CD4-positive, alpha-beta T cell treated with Interleukin-4 for 1 hour (primary cell): ENCODE data around the gene GCKR.

Experiments
- DNase-seq, 2 donors: peaks; one replicate each; pipeline ENCODE4 v3.0.0-alpha.2; 2020 to 2022

GCKR gene, protein sequence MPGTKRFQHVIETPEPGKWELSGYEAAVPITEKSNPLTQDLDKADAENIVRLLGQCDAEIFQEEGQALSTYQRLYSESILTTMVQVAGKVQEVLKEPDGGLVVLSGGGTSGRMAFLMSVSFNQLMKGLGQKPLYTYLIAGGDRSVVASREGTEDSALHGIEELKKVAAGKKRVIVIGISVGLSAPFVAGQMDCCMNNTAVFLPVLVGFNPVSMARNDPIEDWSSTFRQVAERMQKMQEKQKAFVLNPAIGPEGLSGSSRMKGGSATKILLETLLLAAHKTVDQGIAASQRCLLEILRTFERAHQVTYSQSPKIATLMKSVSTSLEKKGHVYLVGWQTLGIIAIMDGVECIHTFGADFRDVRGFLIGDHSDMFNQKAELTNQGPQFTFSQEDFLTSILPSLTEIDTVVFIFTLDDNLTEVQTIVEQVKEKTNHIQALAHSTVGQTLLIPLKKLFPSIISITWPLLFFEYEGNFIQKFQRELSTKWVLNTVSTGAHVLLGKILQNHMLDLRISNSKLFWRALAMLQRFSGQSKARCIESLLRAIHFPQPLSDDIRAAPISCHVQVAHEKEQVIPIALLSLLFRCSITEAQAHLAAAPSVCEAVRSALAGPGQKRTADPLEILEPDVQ

GRCh38 chr2:27496357-27497287, at the start of gene GCKR:
TSS of gene GCKR (plus strand) at chr2:27496839. CDS start at chr2:27496905, 66 bp downstream.
- peak in 1 of 2 donors; percentile 46 for DNase-seq

DNA sequence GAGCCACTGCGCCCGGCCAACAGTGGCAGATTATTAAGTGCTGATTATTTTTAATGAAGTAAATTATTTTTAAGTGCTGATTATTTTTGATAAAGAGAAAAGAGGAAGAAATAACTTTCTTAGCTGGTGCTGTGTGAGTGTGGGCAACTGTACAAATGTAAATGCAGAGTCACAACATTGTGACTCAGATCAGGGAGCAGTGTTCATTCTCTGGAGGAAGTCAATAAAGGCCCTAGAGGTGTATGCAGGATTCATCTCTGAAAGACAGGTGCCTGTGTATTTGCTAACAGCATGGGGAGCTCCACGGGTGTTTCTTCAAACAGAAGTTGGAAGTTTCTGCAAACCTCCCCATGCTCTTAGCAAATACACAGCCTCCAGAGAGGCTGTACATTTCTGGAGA, 48.3 kb upstream of the GCKR start:
- no peak for DNase-seq

DNA sequence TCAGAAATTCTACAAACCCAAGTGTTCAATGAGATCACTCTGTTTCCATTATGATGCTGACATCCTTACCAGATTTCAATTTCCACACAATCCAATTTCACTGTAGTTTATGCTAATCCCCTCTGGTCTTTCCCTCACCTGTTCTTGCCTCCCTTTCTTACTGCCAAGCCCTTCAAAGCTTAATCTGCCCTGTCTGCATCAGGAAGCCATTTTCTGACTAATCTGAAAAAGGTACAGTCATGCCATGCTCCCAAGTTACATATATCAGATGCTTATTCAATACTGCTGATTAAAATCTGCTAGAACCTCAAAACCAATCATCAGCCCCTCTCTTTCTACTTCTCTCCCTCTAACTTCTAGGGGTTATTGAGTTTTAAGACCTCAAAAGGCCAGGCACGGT, 45.5 kb upstream of the GCKR start:
- DNase-seq = no peak

- no peak for DNase-seq
Measured at GRCh38 chr2:27453968-27454367, 42.7 kb upstream of the GCKR start.

GRCh38 chr2:27461118-27461517, 35.5 kb upstream of the GCKR start:
- no peak for DNase-seq

- DNase-seq = no peak
Measured at GRCh38 chr2:27464443-27464842, 32.2 kb upstream of the GCKR start.

DNA sequence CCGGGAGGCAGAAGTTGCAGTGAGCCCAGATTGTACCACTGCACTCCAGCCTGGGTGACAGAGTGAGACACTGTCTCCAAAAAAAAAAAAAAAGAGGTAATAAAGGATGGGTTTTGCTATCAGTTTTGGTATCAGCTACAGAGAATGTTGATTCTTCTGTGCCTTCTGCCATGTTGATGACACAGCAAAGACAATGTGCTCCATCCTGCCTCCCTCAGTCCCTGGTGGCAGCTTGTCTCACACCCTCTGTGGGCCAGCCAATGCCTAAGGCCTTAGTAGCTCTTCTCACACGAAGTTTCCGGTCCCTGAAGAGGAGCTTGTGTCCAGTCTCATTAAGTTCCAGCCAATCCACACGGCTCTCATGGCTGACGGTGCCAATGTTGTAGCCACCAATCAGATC, 24.7 kb upstream of the GCKR start:
- DNase-seq = no peak

GRCh38 chr2:27485496-27485895, 11.1 kb upstream of the GCKR start:
- no peak for DNase-seq

DNA sequence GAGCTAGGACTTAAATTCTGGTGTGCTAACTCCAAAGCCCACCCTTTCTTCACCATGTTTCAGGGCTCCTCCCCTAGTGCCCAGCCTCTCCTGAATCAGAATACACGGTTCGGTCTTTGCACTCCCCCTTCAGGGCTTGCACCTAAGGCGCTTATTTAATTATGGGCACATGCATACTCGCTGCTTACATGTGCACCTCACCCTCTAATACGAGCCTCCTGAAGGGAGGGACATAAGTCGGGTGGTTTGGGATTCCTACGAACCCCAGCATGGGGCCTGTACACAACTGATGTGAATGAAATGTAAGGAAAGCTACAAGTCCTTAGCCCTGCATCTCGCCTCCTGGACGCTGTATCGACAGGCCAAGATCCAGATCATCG, 7.5 kb upstream of the GCKR start:
- no peak for DNase-seq

DNA sequence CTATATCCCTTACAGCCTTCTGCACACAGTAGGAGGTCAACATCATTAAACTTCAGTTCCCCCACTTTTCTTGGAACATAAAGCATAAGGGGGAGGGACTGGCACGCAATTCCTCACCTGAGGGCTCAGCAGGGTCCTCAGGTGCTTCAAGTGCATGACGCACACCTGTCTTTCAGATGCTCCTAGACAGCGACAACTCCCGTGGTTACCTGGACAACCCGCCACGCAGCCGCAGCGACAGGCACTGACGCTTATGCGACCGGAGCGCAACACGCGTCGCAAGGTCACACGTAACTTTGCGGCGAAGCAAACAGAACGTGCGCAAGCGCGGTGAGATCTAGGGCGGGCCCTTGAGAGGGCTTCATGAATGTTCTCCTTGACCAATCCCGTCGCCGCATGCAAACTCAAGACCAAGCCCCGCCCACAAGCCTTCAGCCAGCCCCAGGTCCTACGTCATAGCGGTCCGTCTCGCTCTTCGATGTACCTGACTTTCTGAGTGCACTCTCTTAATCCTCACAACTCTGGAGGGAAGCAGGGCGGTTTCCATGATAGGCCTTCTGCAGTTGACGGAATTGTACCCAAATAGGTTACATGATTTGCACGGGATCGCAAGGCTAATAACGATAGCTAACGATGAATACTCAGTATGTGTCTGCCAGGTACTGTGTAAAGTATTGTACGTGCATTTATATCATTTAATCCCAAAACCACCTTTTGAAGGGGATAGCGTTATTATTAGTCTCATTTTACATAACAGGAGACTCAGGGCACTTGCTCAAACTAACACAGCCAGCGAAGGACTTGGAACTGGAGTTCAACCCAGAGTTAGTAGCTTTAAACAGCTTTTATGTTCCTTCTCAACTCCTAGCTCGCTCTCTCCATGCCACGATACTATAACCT, 6.9 kb upstream of the GCKR start, which contains the start of gene IFT172:
Gene IFT172, minus strand, starts transcription at position 246 of the 900 bp plus-strand sequence. Its CDS starts 90 bp downstream, at position 156.
- DNase-seq = peak; percentile 99 to 100

DNA sequence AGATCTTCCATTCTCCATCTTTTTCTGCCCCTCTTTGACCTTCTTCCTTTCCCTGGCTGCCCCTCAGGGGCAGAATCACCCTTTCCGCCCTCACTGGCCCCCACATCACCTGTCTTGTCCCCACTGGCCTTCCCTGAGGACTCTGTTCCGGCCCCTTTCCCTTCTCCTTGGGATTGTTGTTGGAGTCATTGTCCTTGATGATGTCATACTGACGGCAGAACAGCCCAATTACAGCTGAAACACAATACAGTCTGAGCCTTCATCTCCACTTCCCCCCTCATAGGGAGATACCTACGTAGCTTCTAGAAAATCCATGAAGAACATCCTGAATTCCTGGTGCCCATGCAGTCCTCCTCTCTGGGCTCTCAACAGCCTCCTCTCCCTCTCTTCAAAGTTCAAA, 4.1 kb upstream of the GCKR start:
- DNase-seq = no peak

- no peak for DNase-seq
Measured at GRCh38 chr2:27493948-27494283, 2.7 kb upstream of the GCKR start.

DNA sequence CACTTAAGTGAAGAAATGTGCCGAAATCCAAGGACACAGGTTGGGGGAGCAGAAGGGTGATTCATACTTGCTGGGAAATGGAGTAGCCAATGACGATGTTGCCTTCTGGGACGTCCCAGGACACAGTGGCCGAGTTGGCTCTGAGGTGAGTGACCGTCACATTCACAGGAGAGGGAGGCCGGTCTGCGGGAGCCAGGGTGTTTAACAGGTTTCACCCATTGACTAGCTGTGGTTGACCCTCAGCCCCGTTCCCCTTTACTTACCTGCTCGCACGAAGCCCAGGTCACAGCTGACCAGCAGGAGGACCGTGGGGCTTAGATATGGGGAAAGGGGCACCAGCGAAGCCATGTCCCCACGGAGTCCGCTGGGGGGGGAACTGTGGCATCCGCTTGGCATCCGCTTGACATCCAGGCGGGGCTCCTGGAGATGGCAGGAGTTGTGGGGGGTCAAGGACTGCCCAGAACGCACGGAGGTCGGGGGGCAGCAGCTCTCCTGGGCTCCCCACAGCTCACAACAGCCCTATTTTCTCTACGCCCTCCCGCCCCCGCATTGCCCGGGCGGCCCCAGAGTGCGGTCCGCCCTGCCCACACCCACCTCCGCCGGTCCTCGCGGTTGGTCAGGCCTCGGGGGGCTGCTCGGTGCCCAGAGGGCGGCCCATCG, 2.2 kb upstream of the GCKR start:
- DNase-seq = no peak

DNA sequence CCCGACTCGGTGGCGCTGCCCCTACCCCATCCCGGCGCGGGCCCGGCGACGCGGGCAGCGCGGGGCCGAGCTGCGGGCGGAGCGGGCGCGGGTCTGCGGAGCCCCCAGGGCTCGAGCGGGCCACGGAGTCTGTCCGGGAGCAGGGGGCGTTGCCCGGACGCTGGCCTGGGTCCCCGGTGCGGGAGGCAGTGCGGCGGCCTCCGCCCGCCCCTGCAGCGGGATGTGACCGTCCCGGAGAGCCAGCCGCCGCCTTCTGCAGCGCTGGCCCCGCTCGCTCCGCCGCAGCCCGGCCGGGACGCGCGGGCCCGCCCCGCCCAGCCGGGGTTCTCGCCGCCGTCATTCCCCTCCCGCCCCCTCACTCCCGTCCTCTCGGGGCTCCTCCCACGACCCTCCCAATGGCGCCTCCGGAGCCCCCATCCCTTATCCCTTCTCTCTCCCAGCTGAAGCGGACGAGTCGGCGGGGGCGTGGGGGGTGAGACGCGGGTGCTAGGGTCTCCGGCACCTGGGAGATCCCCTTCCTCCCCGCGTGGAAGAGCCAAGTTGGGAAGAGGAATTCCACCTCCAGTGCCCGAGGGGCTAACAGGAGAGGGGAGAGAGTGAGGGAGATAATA, 1.6 kb upstream of the GCKR start, which contains the start of gene FNDC4:
Gene FNDC4, minus strand, starts transcription at position 257 of the 611 bp plus-strand sequence. CDS start 521 bp downstream, outside the sequence.
- peak in 1 of 2 donors; percentile 15 for DNase-seq

DNA sequence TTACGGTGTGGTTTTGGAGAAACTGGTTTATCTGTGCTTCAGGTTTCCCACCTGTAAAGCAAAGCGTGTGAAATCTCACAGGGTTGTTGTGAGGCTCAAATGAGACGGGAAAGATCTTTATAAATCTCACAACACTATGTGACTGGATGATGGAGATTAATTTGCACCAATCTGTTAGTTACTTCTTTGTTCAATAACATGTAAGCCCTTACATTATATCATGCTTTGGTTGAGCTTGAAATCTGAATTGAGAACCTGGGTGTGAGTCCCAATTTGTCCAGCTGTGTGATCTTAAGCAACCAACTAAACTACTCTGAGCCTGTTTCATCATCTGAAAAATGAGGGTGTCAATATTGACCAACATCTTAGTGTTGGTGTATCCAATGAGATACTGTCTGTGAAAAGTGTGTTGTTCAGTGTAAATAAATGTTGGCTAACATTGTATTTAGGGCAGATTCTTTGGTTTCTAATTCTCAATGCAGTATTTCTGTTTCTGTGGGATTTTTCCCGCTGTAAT, 741 bp upstream of the GCKR start:
- no peak for DNase-seq

DNA sequence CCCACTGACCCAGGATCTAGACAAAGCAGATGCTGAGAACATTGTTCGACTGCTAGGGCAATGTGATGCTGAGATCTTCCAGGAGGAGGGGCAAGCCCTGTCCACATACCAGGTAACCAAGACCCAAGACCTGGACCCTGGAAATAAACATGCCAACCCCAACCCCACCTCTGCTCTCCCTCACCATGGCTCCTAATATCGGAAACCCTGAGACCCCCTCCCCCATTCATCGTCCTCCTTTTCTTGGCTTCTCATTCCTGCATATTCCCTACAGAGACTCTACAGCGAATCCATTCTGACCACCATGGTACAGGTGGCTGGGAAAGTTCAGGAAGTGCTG, 619 bp downstream of the GCKR start:
- no peak for DNase-seq

DNA sequence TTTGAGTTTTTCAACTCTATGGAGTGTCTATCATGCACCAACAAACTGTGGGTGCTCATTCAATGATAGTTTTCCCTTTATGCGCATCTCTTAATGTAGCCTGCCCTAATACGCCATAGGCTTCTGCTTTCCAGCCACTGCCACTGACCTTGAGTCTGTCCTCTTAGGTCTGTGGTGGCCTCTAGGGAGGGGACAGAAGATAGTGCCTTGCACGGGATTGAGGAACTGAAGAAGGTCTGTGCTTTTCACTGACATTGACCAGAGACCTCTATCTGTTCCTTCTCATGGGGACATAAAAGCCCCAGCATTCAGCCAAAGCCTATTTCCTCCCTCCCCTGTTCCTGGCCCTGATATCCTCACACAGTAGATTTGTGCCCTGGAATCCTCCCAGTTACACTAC, 2.3 kb downstream of the GCKR start:
- DNase-seq = no peak

GRCh38 chr2:27501042-27501441, 4.4 kb downstream of the GCKR start:
- no peak for DNase-seq

GRCh38 chr2:27502142-27502541, 5.5 kb downstream of the GCKR start:
- no peak for DNase-seq

DNA sequence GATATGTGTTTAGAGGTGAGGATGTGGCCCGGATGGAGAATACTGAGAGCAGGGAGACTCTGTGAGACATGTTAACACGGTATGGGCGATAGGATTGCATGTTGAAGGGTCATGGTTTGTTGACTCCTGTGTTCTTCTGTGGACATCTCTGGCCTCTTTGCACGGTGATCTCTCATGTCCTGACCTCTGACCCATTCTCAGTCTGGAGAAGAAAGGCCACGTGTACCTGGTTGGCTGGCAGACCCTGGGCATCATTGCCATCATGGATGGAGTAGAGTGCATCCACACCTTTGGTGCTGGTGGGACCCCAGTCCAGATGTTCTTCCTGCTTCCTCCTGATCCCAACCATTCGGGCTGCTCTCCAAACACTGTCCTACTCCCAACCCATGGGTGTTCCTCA, 9.9 kb downstream of the GCKR start:
- DNase-seq = no peak

GRCh38 chr2:27507293-27507692, 10.7 kb downstream of the GCKR start:
- no peak for DNase-seq
